GM19328 (cell line): Measurements from ENCODE around the gene AMN1.

Source experiments
- ATAC-seq: cut with Tn5 transposase; IDR thresholded peaks from one replicate; pipeline ENCODE4 v1.9.1; 2021; ENCODE audit warnings: mild to moderate bottlenecking, moderate library complexity; ENCODE audit not compliant: unreplicated experiment

Gene AMN1

GRCh38 chr12:31633464-31633863 lies 95.4 kb downstream of the AMN1 start:
- ATAC-seq, result no peak

- ATAC-seq, result no peak
These were observed 97.0 kb downstream of the AMN1 start for GRCh38 chr12:31631809-31632208.

- ATAC-seq, result no peak
These were observed 97.6 kb downstream of the AMN1 start for GRCh38 chr12:31631023-31631724.

- ATAC-seq, result no peak
These were observed 98.8 kb downstream of the AMN1 start for GRCh38 chr12:31629756-31630732.

- ATAC-seq, result no peak
These were observed 101.3 kb downstream of the AMN1 start for GRCh38 chr12:31627456-31628054.

- ATAC-seq, result no peak
These were observed 102.4 kb downstream of the AMN1 start for GRCh38 chr12:31626270-31626995.

GRCh38 chr12:31622038-31622437 lies 106.8 kb downstream of the AMN1 start:
- no peak for ATAC-seq
